H1 (cell line): ENCODE data around the gene TOMM40L. TPM values are rescaled to one million over a fixed set of nuclear protein-coding genes. Genes with fewer than 3 reads are reported as not detected.

ENCODE experiments used
- CTCF ChIA-PET: fragments of 300-600 bp; sonication (Branson Sonifier 250); formaldehyde crosslinking; loops from one replicate; lab custom pipeline; 2021; ENCODE audit not compliant: partially characterized antibody; lab: Charles Lee
- POLR2A ChIA-PET: fragments of 300-600 bp; sonication (Branson Sonifier 250); formaldehyde crosslinking; loops from one replicate; lab custom pipeline; 2021; ENCODE audit warnings: inconsistent platforms; ENCODE audit not compliant: partially characterized antibody; lab: Charles Lee
- DNase-seq, 2 experiments: peaks; one replicate each; pipeline versions ENCODE4 v3.0.0 to v3.0.0-alpha.2; 2010 to 2022; ENCODE audit warnings: low spot score in 2 of 2, low read depth in 1 of 2, mixed read lengths in 1 of 2
- FAIRE-seq: peaks from 2 replicates; lab custom pipeline; 2011; peaks lifted over from hg19 to GRCh38; lab: Jason Lieb, UNC
- H2AFZ ChIP-seq: 2 replicates; pipeline ENCODE4 v1.8.1; 2012; ENCODE audit warnings: low read length, inconsistent platforms
- H2AK5ac ChIP-seq: 2 replicates; pipeline ENCODE4 v1.6.1; 2013; ENCODE audit warnings: low read depth, low read length
- H2BK120ac ChIP-seq: replicated peaks from 2 replicates; pipeline ENCODE3; 2013; ENCODE audit warnings: low read depth, low read length, inconsistent platforms
- H2BK12ac ChIP-seq: 2 replicates; pipeline ENCODE4 v1.6.1; 2013; ENCODE audit warnings: low read depth, low read length
- H2BK15ac ChIP-seq: 2 replicates; pipeline ENCODE4 v1.6.1; 2013; ENCODE audit warnings: low read length
- H2BK20ac ChIP-seq: 2 replicates; pipeline ENCODE4 v1.6.1; 2013; ENCODE audit warnings: low read length
- H2BK5ac ChIP-seq: 2 replicates; pipeline ENCODE4 v1.6.1; 2013; ENCODE audit warnings: low read depth, low read length
- H3K14ac ChIP-seq: 2 replicates; pipeline ENCODE4 v1.6.1; 2013; ENCODE audit warnings: inconsistent platforms; ENCODE audit not compliant: insufficient read length
- H3K18ac ChIP-seq: 2 replicates; pipeline ENCODE4 v1.6.1; 2013; ENCODE audit warnings: low read length; ENCODE audit errors: extremely low read depth
- H3K23ac ChIP-seq: 2 replicates; pipeline ENCODE4 v1.6.1; 2013; ENCODE audit warnings: inconsistent platforms; ENCODE audit not compliant: insufficient read length
- H3K23me2 ChIP-seq: 2 replicates; pipeline ENCODE4 v1.6.1; 2013; ENCODE audit warnings: low read depth, low read length
- H3K27ac ChIP-seq: 2 replicates; pipeline ENCODE4 v1.6.1; 2011; ENCODE audit warnings: low read depth, low read length, inconsistent platforms
- H3K27me3 ChIP-seq, 4 experiments: replicated peaks in 1 of 4; 1 replicate in 1 of 4; 2 replicates in 3 of 4; pipeline versions ENCODE4 v1.6.1 to v1.8.1; 2011 to 2013; ENCODE audit warnings: low read length in 3 of 4, mild to moderate bottlenecking in 3 of 4, inconsistent platforms in 2 of 4, mixed read lengths in 2 of 4, moderate library complexity in 1 of 4; ENCODE audit not compliant: control insufficient read depth in 3 of 4, insufficient read depth in 3 of 4; ENCODE audit errors: extremely low read depth in 1 of 4
- H3K36me3 ChIP-seq, 4 experiments: 2 replicates each; pipeline versions ENCODE4 v1.6.1 to v1.8.1; 2011 to 2013; ENCODE audit warnings: mild to moderate bottlenecking in 4 of 4, low read length in 3 of 4, moderate library complexity in 2 of 4, control low read depth in 1 of 4, inconsistent platforms in 1 of 4; ENCODE audit not compliant: insufficient read depth in 4 of 4, control insufficient read depth in 2 of 4
- H3K4ac ChIP-seq: replicated peaks from 2 replicates; pipeline ENCODE3; 2013; ENCODE audit warnings: low read length, low read depth, mixed read lengths, inconsistent platforms; ENCODE audit not compliant: insufficient read length
- H3K4me1 ChIP-seq, 4 experiments: replicated peaks in 1 of 4; 1 replicate in 1 of 4; 2 replicates in 3 of 4; pipeline versions ENCODE4 v1.6.1 to v1.8.1; 2011 to 2013; ENCODE audit warnings: low read length in 3 of 4, inconsistent platforms in 2 of 4, mixed read lengths in 1 of 4; ENCODE audit not compliant: insufficient read depth in 4 of 4, control insufficient read depth in 3 of 4
- H3K4me2 ChIP-seq, 2 experiments: 2 replicates each; pipeline versions ENCODE4 v1.6.1 to v1.8.1; 2011 to 2013; ENCODE audit warnings: low read depth in 2 of 2, low read length in 2 of 2, control low read depth in 1 of 2, inconsistent platforms in 1 of 2, mild to moderate bottlenecking in 1 of 2; ENCODE audit not compliant: insufficient read depth in 1 of 2
- H3K4me3 ChIP-seq, 4 experiments: fragments of 200-600, 300-600 bp in 1 of 4; sonication (generic), shearing (Covaris generic), sonication (Bioruptor Twin) in 1 of 4; 2 replicates each; pipeline versions ENCODE4 v1.5.1 to v1.8.1; 2011 to 2016; ENCODE audit warnings: low read length in 4 of 4, low read depth in 3 of 4, control low read depth in 2 of 4, inconsistent platforms in 2 of 4, mild to moderate bottlenecking in 2 of 4, mixed read lengths in 1 of 4, moderate library complexity in 1 of 4; ENCODE audit not compliant: insufficient read depth in 2 of 4; ENCODE audit errors: extremely low read depth in 1 of 4
- H3K56ac ChIP-seq: replicated peaks from 2 replicates; pipeline ENCODE3; 2013; ENCODE audit warnings: low read depth, mild to moderate bottlenecking, mixed read lengths, low read length, inconsistent platforms; ENCODE audit not compliant: insufficient read length
- H3K79me1 ChIP-seq: 2 replicates; pipeline ENCODE4 v1.6.1; 2013; ENCODE audit warnings: low read depth, low read length, control low read depth
- H3K79me2 ChIP-seq, 2 experiments: 2 replicates each; pipeline versions ENCODE4 v1.6.1 to v1.8.1; 2012 to 2013; ENCODE audit warnings: low read length in 2 of 2, mild to moderate bottlenecking in 2 of 2, inconsistent platforms in 1 of 2; ENCODE audit not compliant: insufficient read depth in 2 of 2, control insufficient read depth in 1 of 2
- H3K9ac ChIP-seq, 4 experiments: replicated peaks in 1 of 4; 1 replicate in 1 of 4; 2 replicates in 3 of 4; pipeline versions ENCODE4 v1.6.1 to v1.8.1; 2011 to 2013; ENCODE audit warnings: low read depth in 3 of 4, low read length in 3 of 4, control low read depth in 2 of 4, mild to moderate bottlenecking in 2 of 4, moderate library complexity in 2 of 4, inconsistent platforms in 1 of 4; ENCODE audit errors: extremely low read depth in 1 of 4
- H3K9me3 ChIP-seq, 2 experiments: 2 replicates each; pipeline versions ENCODE4 v1.6.1 to v1.8.1; 2012 to 2013; ENCODE audit warnings: mild to moderate bottlenecking in 2 of 2, moderate library complexity in 2 of 2, control low read depth in 1 of 2, inconsistent platforms in 1 of 2, low read depth in 1 of 2, low read length in 1 of 2, mixed read lengths in 1 of 2; ENCODE audit not compliant: insufficient read depth in 2 of 2
- H4K20me1 ChIP-seq, 2 experiments: replicated peaks in 1 of 2; 2 replicates each; pipeline versions ENCODE3 to v1.8.1; 2011 to 2013; ENCODE audit warnings: inconsistent platforms in 2 of 2, low read length in 2 of 2, mild to moderate bottlenecking in 1 of 2; ENCODE audit not compliant: insufficient read depth in 2 of 2, control insufficient read depth in 1 of 2
- H4K5ac ChIP-seq: 2 replicates; pipeline ENCODE4 v1.6.1; 2013; ENCODE audit warnings: low read length, low read depth, mixed read lengths, inconsistent platforms; ENCODE audit not compliant: insufficient read length
- H4K8ac ChIP-seq: 2 replicates; pipeline ENCODE4 v1.8.0; 2013; ENCODE audit warnings: mild to moderate bottlenecking, moderate library complexity, low read length, inconsistent platforms; ENCODE audit not compliant: insufficient read depth; ENCODE audit errors: extremely low read depth
- H4K91ac ChIP-seq: replicated peaks from 2 replicates; pipeline ENCODE3; 2013; ENCODE audit warnings: low read length, mixed read lengths, inconsistent platforms; ENCODE audit not compliant: insufficient read length
- BRCA1 ChIP-seq: IDR thresholded peaks from 2 replicates; pipeline ENCODE4 v1.6.1; 2012; ENCODE audit warnings: low read depth, low read length, improper control_type of control experiment
- EP300 ChIP-seq, 2 experiments: IDR thresholded peaks; 1 replicate in 1 of 2; 2 replicates in 1 of 2; pipeline ENCODE4 v1.6.1; 2011 to 2012; ENCODE audit warnings: low read depth in 2 of 2, low read length in 2 of 2, mild to moderate bottlenecking in 2 of 2, borderline replicate concordance in 1 of 2, inconsistent platforms in 1 of 2, moderate library complexity in 1 of 2
- KDM1A ChIP-seq: fragments of 200-600, 300-600 bp; sonication (generic); IDR thresholded peaks from 2 replicates; pipeline ENCODE4 v1.7.1; 2016; ENCODE audit warnings: mild to moderate bottlenecking, low read length, borderline replicate concordance
- TEAD4 ChIP-seq: IDR thresholded peaks from 2 replicates; pipeline ENCODE4 v1.6.1; 2012; ENCODE audit warnings: low read depth, low read length, inconsistent platforms, mixed read lengths
- WGBS, 2 experiments: shearing (Covaris generic) in 1 of 2; methylation state at CpG; one replicate each; pipeline versions ENCODE4 v1.1.6 to v1.1.7; 2013 to 2015; ENCODE audit warnings: low lambda C conversion rate in 2 of 2, mixed read lengths in 2 of 2, inconsistent platforms in 1 of 2, low coverage in 1 of 2, missing lambda C conversion rate in 1 of 2; ENCODE audit not compliant: insufficient replicate concordance in 2 of 2, insufficient coverage in 1 of 2, insufficient read length in 1 of 2; ENCODE audit errors: extremely low coverage in 1 of 2, missing lambda C conversion rate in 1 of 2; 5-methylcytosine and 5-hydroxymethylcytosine counted together
- polyA plus RNA-seq, 7 experiments: library from polyadenylated mRNA; depleted of rRNA in 3 of 7; stranded (reverse) in 5 of 7; unstranded in 2 of 7; fragments of >200 nt in 5 of 7; fragments of 200-250 nt in 2 of 7; gene quantifications; 1 replicate in 5 of 7; 2 replicates in 1 of 7; 4 replicates in 1 of 7; pipeline versions ENCODE4 v1.2.1 to v1.2.3, GENCODE V29; 2011 to 2013; ENCODE audit warnings: missing spikeins in 2 of 7, mixed read lengths in 2 of 7
- total RNA-seq: library from RNA; stranded (reverse); fragmentation: NEBNext Ultra II Directional; extraction: Animal tissue kit (Norgen Biotek cat#: 25700); gene quantifications from 2 replicates; pipeline ENCODE4 v1.2.1, GENCODE V29; 2021

The TOMM40L gene
- total and polyA plus RNA-seq, 2 of the 8 experiments (the other 6 are each of a cell fraction or from before 2014, with no cell fraction given) = 11.4 to 15.0 TPM

DNA sequence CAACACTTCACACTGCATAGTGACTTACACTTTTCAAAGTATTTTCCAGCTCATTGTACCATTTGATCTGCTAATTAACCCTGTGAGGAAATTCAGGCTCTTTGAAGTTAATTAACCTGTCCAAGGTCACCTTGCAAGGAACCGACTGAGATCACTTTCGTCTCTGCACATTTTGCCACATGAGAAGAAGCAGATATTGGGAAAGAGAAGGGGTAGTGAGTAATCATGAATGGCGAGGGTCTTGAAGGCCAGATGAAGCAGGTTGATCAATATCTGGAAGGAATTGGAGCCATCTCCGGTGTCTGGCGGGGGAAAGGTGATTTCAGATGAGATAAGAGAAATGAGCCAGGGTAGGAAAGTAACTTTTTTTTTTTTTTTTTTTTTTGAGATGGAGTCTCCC, 5.9 kb upstream of the TOMM40L start:
- CTCF ChIA-PET = interaction anchor here (0.8 to 23.7 kb wide), 12 partner anchors 8 to 167 kb away, joined by 3 to 427 read pairs (median 12); partner anchors contain the start of genes ADAMTS4, NDUFS2, PPOX and TOMM40L
- TF ChIP-seq TEAD4 = no peak
- TF ChIP-seq EP300 (IDR thresholded peaks at IDR 0.05; ENCODE audit: borderline replicate concordance in 1 of 2, low read depth in 2 of 2, low read length in 2 of 2) = no peak
- no peak for TF ChIP-seq BRCA1
- no peak for TF ChIP-seq KDM1A

More for the DNA sequence above, 5.9 kb upstream of the TOMM40L start:
- FAIRE-seq (no peak), DNase-seq (no peak)
- Histone ChIP-seq H3K14ac (no peak overlapping the region), H2BK5ac (no peak overlapping the region), H3K4me1 (peaks cover 0 to 13% (median 0%) of the 10 kb centered on the region in 4 experiments; a peak in 3 of 7 replicates), H2AK5ac (no peak overlapping the region), H3K27me3 (0 out of 7 replicates have a peak, but pooled peaks cover 0 to 2% (median 0%) of the 10 kb centered on the region in 4 experiments), H4K91ac (no peak overlapping the region), H2BK15ac (no peak overlapping the region), H2AFZ (no peak overlapping the region), H3K4me2 (no peak overlapping the region), H3K27ac (no peak overlapping the region), H3K79me1 (no peaks in the 10 kb centered on the region), H3K9me3 (no peaks in the 10 kb centered on the region), H3K56ac (no peak overlapping the region), H4K5ac (no peak overlapping the region), H4K20me1 (no peaks in the 10 kb centered on the region), H3K23me2 (no peaks in the 10 kb centered on the region), H3K79me2 (no peaks in the 10 kb centered on the region), H4K8ac (no peak overlapping the region), H2BK12ac (no peak overlapping the region), H3K23ac (no peak overlapping the region), H2BK20ac (no peak overlapping the region), H3K4ac (no peak overlapping the region), H3K36me3 (no peaks in the 10 kb centered on the region), H3K18ac (no peak overlapping the region), H3K9ac (no peak overlapping the region), H3K4me3 (no peak overlapping the region), H2BK120ac (no peak overlapping the region)
- POLR2A ChIA-PET = interaction anchor here (0.7 to 9.9 kb wide), 7 partner anchors 9 to 70 kb away, joined by 3 to 82 read pairs (median 5); partner anchors contain the start of genes ADAMTS4 and NDUFS2
- 95% methylated on average over 5 of the region's 5 CpGs; no CpG with 5 or more reads in 1 of the 2 experiments for WGBS, 2 experiments
